ENCODE results near the gene RHBDF2. TPM values are rescaled to one million over a fixed set of nuclear protein-coding genes. Genes with fewer than 3 reads are reported as not detected.
"Not testable (repeated sequence)": the region's sequence is repeated elsewhere in the genome, so short reads cannot be mapped to it uniquely, and the experiment has no call there.

RHBDF2 gene
- total RNA-seq, 1 donor from 2014 or later: 132 TPM

- no peak for DNase-seq (ENCODE audit: extremely low read depth, low read depth, low spot score)
Measured at GRCh38 chr17:76527430-76528111, 26.3 kb upstream of the RHBDF2 start.

GRCh38 chr17:76527016-76527415 lies 25.8 kb upstream of the RHBDF2 start:
- DNase-seq (ENCODE audit: extremely low read depth, low read depth, low spot score): not testable (repeated sequence)

- DNase-seq (ENCODE audit: extremely low read depth, low read depth, low spot score): not testable (repeated sequence)
Measured at GRCh38 chr17:76525513-76525833, 24.2 kb upstream of the RHBDF2 start.

- no peak for DNase-seq (ENCODE audit: extremely low read depth, low read depth, low spot score)
Measured at GRCh38 chr17:76524598-76525512, 23.6 kb upstream of the RHBDF2 start.

- DNase-seq (ENCODE audit: extremely low read depth, low read depth, low spot score): no peak
Measured at GRCh38 chr17:76523084-76524037, 22.1 kb upstream of the RHBDF2 start.

GRCh38 chr17:76521683-76522082 lies 20.5 kb upstream of the RHBDF2 start:
- DNase-seq (ENCODE audit: extremely low read depth, low read depth, low spot score): not testable (repeated sequence)

GRCh38 chr17:76521262-76521661 lies 20.0 kb upstream of the RHBDF2 start:
- DNase-seq (ENCODE audit: extremely low read depth, low read depth, low spot score): no peak

GRCh38 chr17:76519048-76519966 lies 18.1 kb upstream of the RHBDF2 start:
- DNase-seq (ENCODE audit: extremely low read depth, low read depth, low spot score): no peak

GRCh38 chr17:76517638-76518038 lies 16.4 kb upstream of the RHBDF2 start:
- DNase-seq (ENCODE audit: extremely low read depth, low read depth, low spot score): no peak

GRCh38 chr17:76515274-76515949 lies 14.2 kb upstream of the RHBDF2 start:
- no peak for DNase-seq (ENCODE audit: extremely low read depth, low read depth, low spot score)

GRCh38 chr17:76514355-76514754 lies 13.1 kb upstream of the RHBDF2 start:
- not testable (repeated sequence) for DNase-seq (ENCODE audit: extremely low read depth, low read depth, low spot score)

- no peak for DNase-seq (ENCODE audit: extremely low read depth, low read depth, low spot score)
Measured at GRCh38 chr17:76513306-76513692, 12.1 kb upstream of the RHBDF2 start.

- no peak for DNase-seq (ENCODE audit: extremely low read depth, low read depth, low spot score)
Measured at GRCh38 chr17:76512366-76513305, 11.4 kb upstream of the RHBDF2 start.

GRCh38 chr17:76511668-76512365 lies 10.6 kb upstream of the RHBDF2 start:
- DNase-seq (ENCODE audit: extremely low read depth, low read depth, low spot score): no peak

- no peak for DNase-seq (ENCODE audit: extremely low read depth, low read depth, low spot score)
Measured at GRCh38 chr17:76510831-76511244, 9.6 kb upstream of the RHBDF2 start.

- DNase-seq (ENCODE audit: extremely low read depth, low read depth, low spot score): not testable (repeated sequence)
Measured at GRCh38 chr17:76508472-76509063, 7.3 kb upstream of the RHBDF2 start.
